IMR-90 (cell line): ENCODE measurements around the gene MAMLD1. TPM values are rescaled to one million over a fixed set of nuclear protein-coding genes. Genes with fewer than 3 reads are reported as not detected.

Experiments used
- ATAC-seq: fragments of 200-7000 bp; cut with Tn5 transposase; 2 replicates; pipeline ENCODE4 v1.9.1; 2020; ENCODE audit warnings: low read depth, mild to moderate bottlenecking, moderate library complexity
- BruUV-seq: library from RNA; stranded (reverse); fragments of 400-500 nt; replicated peaks from 2 replicates; lab custom pipeline; 2021; lab: Mats Ljungman, UMichigan
- CTCF ChIA-PET: fragments of 300-600 bp; formaldehyde crosslinking; extraction: SDS; loops from one replicate; lab custom pipeline; 2021; ENCODE audit warnings: antibody characterized with exemption; lab: Yijun Ruan, JAX
- POLR2A ChIA-PET: fragments of 300-600 bp; sonication (Branson Sonifier 250); formaldehyde crosslinking; loops from one replicate; lab custom pipeline; 2022; ENCODE audit warnings: antibody characterized with exemption; ENCODE audit not compliant: unreplicated experiment; lab: Charles Lee
- DNase-seq: peaks from one replicate; pipeline ENCODE4 v3.0.0; 2013
- H2AFZ ChIP-seq: replicated peaks from 2 replicates; pipeline ENCODE3; 2013; ENCODE audit warnings: low read length, mild to moderate bottlenecking; ENCODE audit not compliant: poor library complexity
- H2AK5ac ChIP-seq: 2 replicates; pipeline ENCODE4 v1.6.1; 2013; ENCODE audit warnings: low read depth, low read length, inconsistent platforms
- H2AK9ac ChIP-seq: replicated peaks from 2 replicates; pipeline ENCODE3; 2013; ENCODE audit warnings: mild to moderate bottlenecking, low read depth, low read length, moderate library complexity; ENCODE audit not compliant: poor library complexity
- H2BK120ac ChIP-seq: 2 replicates; pipeline ENCODE4 v1.6.1; 2013; ENCODE audit warnings: low read depth, low read length, inconsistent platforms
- H2BK15ac ChIP-seq: 3 replicates; pipeline ENCODE4 v1.6.1; 2013; ENCODE audit warnings: low read depth, low read length, inconsistent platforms
- H2BK20ac ChIP-seq: 2 replicates; pipeline ENCODE4 v1.6.1; 2013; ENCODE audit warnings: low read depth, mild to moderate bottlenecking, inconsistent platforms, low read length, moderate library complexity
- H2BK5ac ChIP-seq: 2 replicates; pipeline ENCODE4 v1.6.1; 2013; ENCODE audit warnings: mild to moderate bottlenecking, low read depth, low read length, inconsistent platforms; ENCODE audit not compliant: poor library complexity, severe bottlenecking
- H3K14ac ChIP-seq: replicated peaks from 2 replicates; pipeline ENCODE4 v1.6.1; 2013; ENCODE audit warnings: low read depth, low read length, inconsistent platforms
- H3K18ac ChIP-seq: 2 replicates; pipeline ENCODE4 v1.6.1; 2013; ENCODE audit warnings: low read depth, low read length, control low read depth
- H3K23ac ChIP-seq: 2 replicates; pipeline ENCODE4 v1.6.1; 2013; ENCODE audit warnings: low read depth, low read length, inconsistent platforms
- H3K27ac ChIP-seq: 2 replicates; pipeline ENCODE4 v1.5.1; 2013; ENCODE audit warnings: mild to moderate bottlenecking, control low read depth, low read length; ENCODE audit not compliant: insufficient read depth
- H3K27me3 ChIP-seq: 2 replicates; pipeline ENCODE4 v1.6.1; 2013; ENCODE audit warnings: low read length; ENCODE audit not compliant: control insufficient read depth, insufficient read depth
- H3K36me3 ChIP-seq: 2 replicates; pipeline ENCODE4 v1.6.1; 2013; ENCODE audit warnings: low read length, mixed read lengths; ENCODE audit not compliant: control insufficient read depth, insufficient read depth
- H3K4ac ChIP-seq: 2 replicates; pipeline ENCODE4 v1.6.1; 2013; ENCODE audit warnings: low read depth, low read length, inconsistent platforms
- H3K4me1 ChIP-seq: 2 replicates; pipeline ENCODE4 v1.6.1; 2013; ENCODE audit warnings: low read length, mixed read lengths; ENCODE audit not compliant: control insufficient read depth, insufficient read depth
- H3K4me2 ChIP-seq: 2 replicates; pipeline ENCODE4 v1.6.1; 2013; ENCODE audit warnings: low read depth, mild to moderate bottlenecking, control low read depth, low read length, moderate library complexity
- H3K4me3 ChIP-seq: 2 replicates; pipeline ENCODE4 v1.5.1; 2013; ENCODE audit warnings: low read depth, mild to moderate bottlenecking, control low read depth, low read length, moderate library complexity; ENCODE audit not compliant: insufficient read depth
- H3K56ac ChIP-seq: 2 replicates; pipeline ENCODE4 v1.6.1; 2013; ENCODE audit warnings: low read length, inconsistent platforms; ENCODE audit not compliant: insufficient read depth; ENCODE audit errors: extremely low read depth
- H3K79me1 ChIP-seq, 2 experiments: 2 replicates each; pipeline ENCODE4 v1.6.1; 2013; ENCODE audit warnings: low read length in 2 of 2, inconsistent platforms in 1 of 2, low read depth in 1 of 2
- H3K9ac ChIP-seq: 2 replicates; pipeline ENCODE4 v1.6.1; 2013; ENCODE audit warnings: low read depth, low read length, control low read depth
- H3K9me1 ChIP-seq: 2 replicates; pipeline ENCODE4 v1.6.1; 2013; ENCODE audit warnings: low read length, inconsistent platforms; ENCODE audit not compliant: insufficient read depth
- H3K9me3 ChIP-seq: 2 replicates; pipeline ENCODE4 v1.6.1; 2013; ENCODE audit warnings: low read length; ENCODE audit not compliant: control insufficient read depth, insufficient read depth
- H4K20me1 ChIP-seq: 2 replicates; pipeline ENCODE4 v1.6.1; 2013; ENCODE audit warnings: low read length, inconsistent platforms; ENCODE audit not compliant: insufficient read depth
- H4K5ac ChIP-seq: 2 replicates; pipeline ENCODE4 v1.6.1; 2013; ENCODE audit warnings: mild to moderate bottlenecking, low read depth, low read length, control low read depth
- H4K8ac ChIP-seq, 2 experiments: 2 replicates each; pipeline ENCODE4 v1.6.1; 2013; ENCODE audit warnings: low read depth in 2 of 2, low read length in 2 of 2, control low read depth in 1 of 2, inconsistent platforms in 1 of 2
- H4K91ac ChIP-seq: 2 replicates; pipeline ENCODE4 v1.6.1; 2013; ENCODE audit warnings: low read depth, low read length, inconsistent platforms; ENCODE audit not compliant: insufficient read depth
- CEBPB ChIP-seq: IDR thresholded peaks from 2 replicates; pipeline ENCODE4 v1.6.1; 2012; ENCODE audit warnings: low read depth, low read length, improper control_type of control experiment
- CHD1 ChIP-seq: IDR thresholded peaks from 2 replicates; pipeline ENCODE4 v1.6.1; 2012; ENCODE audit warnings: low read depth, low read length, improper control_type of control experiment
- ELK1 ChIP-seq: fragments of 150-350 bp; IDR thresholded peaks from 2 replicates; pipeline ENCODE4 v1.6.1; 2016; ENCODE audit warnings: low read depth, mild to moderate bottlenecking, low read length, moderate library complexity, borderline replicate concordance
- FOS ChIP-seq: fragments of 150-350 bp; IDR thresholded peaks from 2 replicates; pipeline ENCODE4 v1.6.1; 2016; ENCODE audit warnings: low read depth, low read length
- MAFK ChIP-seq: IDR thresholded peaks from 2 replicates; pipeline ENCODE4 v1.6.1; 2012; ENCODE audit warnings: low read depth, low read length, improper control_type of control experiment
- MAZ ChIP-seq: IDR thresholded peaks from 2 replicates; pipeline ENCODE4 v1.6.1; 2012; ENCODE audit warnings: low read depth, mild to moderate bottlenecking, low read length, improper control_type of control experiment, moderate library complexity, borderline replicate concordance
- MXI1 ChIP-seq: IDR thresholded peaks from 2 replicates; pipeline ENCODE4 v1.6.1; 2012; ENCODE audit warnings: low read depth, mild to moderate bottlenecking, low read length, moderate library complexity, borderline replicate concordance
- POLR2A ChIP-seq: IDR thresholded peaks from 2 replicates; pipeline ENCODE4 v1.6.1; 2012; ENCODE audit warnings: mild to moderate bottlenecking, low read depth, low read length
- RCOR1 ChIP-seq: IDR thresholded peaks from 2 replicates; pipeline ENCODE4 v1.6.1; 2012; ENCODE audit warnings: mild to moderate bottlenecking, low read length, improper control_type of control experiment; ENCODE audit not compliant: insufficient replicate concordance
- RFX5 ChIP-seq: IDR thresholded peaks from 2 replicates; pipeline ENCODE4 v1.8.0; 2012; ENCODE audit warnings: low read depth, mild to moderate bottlenecking, low read length, moderate library complexity
- SMC3 ChIP-seq: fragments of 150-350 bp; IDR thresholded peaks from 2 replicates; pipeline ENCODE4 v1.6.1; 2016; ENCODE audit warnings: low read depth, mild to moderate bottlenecking, antibody characterized with exemption, low read length, moderate library complexity
- USF2 ChIP-seq: fragments of 150-350 bp; IDR thresholded peaks from 2 replicates; pipeline ENCODE4 v1.6.1; 2017; ENCODE audit warnings: mild to moderate bottlenecking, antibody characterized with exemption, low read length, low read depth
- WGBS, 2 experiments: methylation state at CpG; one replicate each; pipeline versions ENCODE4 v1.1.5 to v1.1.7; 2013; ENCODE audit warnings: missing lambda C conversion rate in 2 of 2; ENCODE audit not compliant: insufficient read length in 1 of 2; ENCODE audit errors: extremely low coverage in 2 of 2; 5-methylcytosine and 5-hydroxymethylcytosine counted together
- dilution Hi-C: fragments of 300-500 bp; cut with HindIII; formaldehyde crosslinking; loops from one replicate; pipeline ENCODE4 v1.14.3; 2018; ENCODE audit warnings: low sequenced_read_pairs; ENCODE audit not compliant: unreplicated experiment
- in situ Hi-C: fragments of 300-500 bp; cut with MboI; formaldehyde crosslinking; loops from 3 replicates; pipeline ENCODE4 v1.14.3; 2019; ENCODE audit warnings: low sequenced_read_pairs, inconsistent platforms, mixed read lengths
- intact Hi-C: fragments of 100-400 bp; cut with micrococcal nuclease; formaldehyde crosslinking; loops from 2 replicates; pipeline ENCODE4 v1.10.0; 2022
- polyA plus RNA-seq, 3 experiments: library from polyadenylated mRNA; depleted of rRNA; stranded (reverse); fragments of >200 nt; gene quantifications; 2 replicates each; pipeline ENCODE4 v1.2.3, GENCODE V29; 2012; ENCODE audit warnings: low replicate concordance in 1 of 3
- total RNA-seq: library from RNA; depleted of rRNA; stranded (reverse); fragments of >200 nt; gene quantifications from 2 replicates; pipeline ENCODE4 v1.2.3, GENCODE V29; 2012
- TF ChIP-seq, protein P1 (sequence below): conservative IDR thresholded peaks from 2 replicates; pipeline ENCODE4 v1.5.1; 2012; ENCODE audit warnings: mild to moderate bottlenecking, low read depth, low read length, improper control_type of control experiment

Gene MAMLD1
- total and polyA plus RNA-seq, 2 of the 4 experiments (the other 2 are of a cell fraction): 1.4 to 11.0 TPM

DNA sequence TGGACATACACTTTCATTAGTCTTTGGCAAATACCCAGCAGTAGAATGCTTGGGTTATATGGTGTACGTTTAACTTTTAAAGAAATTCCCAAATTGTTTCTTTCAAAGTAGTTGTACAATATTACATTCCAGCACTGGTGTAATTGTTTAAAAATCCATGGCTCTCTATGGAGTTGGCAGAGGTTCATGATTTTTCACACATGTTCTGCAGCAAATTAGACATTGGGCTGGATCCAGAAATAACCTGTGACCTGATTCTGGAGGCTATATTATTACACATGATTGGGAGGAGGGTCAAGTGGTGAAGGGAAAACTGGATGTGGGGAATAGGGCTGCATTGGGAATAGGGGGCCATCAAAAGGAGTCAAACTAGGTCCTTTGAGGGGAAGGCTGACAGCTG, 41.9 kb downstream of the MAMLD1 start:
- H3K9me1 ChIP-seq: peaks cover 2% of the 10 kb centered on the region; the same call in 1 of the 2 replicates
- H3K4me1 ChIP-seq: no peaks in the 10 kb centered on the region; the same call in 1 of the 2 replicates
- no peak overlapping the region for H4K91ac ChIP-seq
- ChIA-PET POLR2A (no interaction called here), CTCF (no interaction called here)
- H2BK15ac ChIP-seq: no peak overlapping the region
- H2BK20ac ChIP-seq: no peak overlapping the region
- intact Hi-C loops: loop anchor here (1.0 kb wide), 1 partner anchor 442 kb away; no protein-coding TSS in a partner anchor
- no peaks in the 10 kb centered on the region for H3K27me3 ChIP-seq
- no peak overlapping the region for H4K8ac ChIP-seq
- no peak overlapping the region for H3K14ac ChIP-seq
- no CpG with 5 or more reads among the region's 1 CpG for WGBS, 2 experiments
- no peak overlapping the region for H2AFZ ChIP-seq
- H3K56ac ChIP-seq: no peak overlapping the region
- DNase-seq (peak; percentile 23), ATAC-seq (no peak)
- TF ChIP-seq FOS (no peak), RFX5 (no peak), SMC3 (no peak), RCOR1 (no peak), MAZ (no peak), ELK1 (no peak), MAFK (no peak), POLR2A (no peak), USF2 (no peak), CEBPB (no peak), CHD1 (no peak), MXI1 (no peak)
- TF ChIP-seq, protein P1, sequence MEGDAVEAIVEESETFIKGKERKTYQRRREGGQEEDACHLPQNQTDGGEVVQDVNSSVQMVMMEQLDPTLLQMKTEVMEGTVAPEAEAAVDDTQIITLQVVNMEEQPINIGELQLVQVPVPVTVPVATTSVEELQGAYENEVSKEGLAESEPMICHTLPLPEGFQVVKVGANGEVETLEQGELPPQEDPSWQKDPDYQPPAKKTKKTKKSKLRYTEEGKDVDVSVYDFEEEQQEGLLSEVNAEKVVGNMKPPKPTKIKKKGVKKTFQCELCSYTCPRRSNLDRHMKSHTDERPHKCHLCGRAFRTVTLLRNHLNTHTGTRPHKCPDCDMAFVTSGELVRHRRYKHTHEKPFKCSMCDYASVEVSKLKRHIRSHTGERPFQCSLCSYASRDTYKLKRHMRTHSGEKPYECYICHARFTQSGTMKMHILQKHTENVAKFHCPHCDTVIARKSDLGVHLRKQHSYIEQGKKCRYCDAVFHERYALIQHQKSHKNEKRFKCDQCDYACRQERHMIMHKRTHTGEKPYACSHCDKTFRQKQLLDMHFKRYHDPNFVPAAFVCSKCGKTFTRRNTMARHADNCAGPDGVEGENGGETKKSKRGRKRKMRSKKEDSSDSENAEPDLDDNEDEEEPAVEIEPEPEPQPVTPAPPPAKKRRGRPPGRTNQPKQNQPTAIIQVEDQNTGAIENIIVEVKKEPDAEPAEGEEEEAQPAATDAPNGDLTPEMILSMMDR: no peak
- H3K79me1 ChIP-seq: peaks cover 0 to 20% of the 10 kb centered on the region in 2 experiments; a peak in 1 of 4 replicates
- no peaks in the 10 kb centered on the region for H3K36me3 ChIP-seq
- H3K23ac ChIP-seq: no peak overlapping the region
- BruUV-seq: no TSS peak
- H4K5ac ChIP-seq: no peak overlapping the region
- H4K20me1 ChIP-seq: peaks cover 9% of the 10 kb centered on the region; the same call in 1 of the 2 replicates
- no peak overlapping the region for H3K4ac ChIP-seq
- H2AK9ac ChIP-seq: no peak overlapping the region
- no peak overlapping the region for H2AK5ac ChIP-seq
- H2BK120ac ChIP-seq: no peak overlapping the region
- dilution Hi-C loops: no loop called here
- no peak overlapping the region for H3K4me2 ChIP-seq
- no peaks in the 10 kb centered on the region for H3K9me3 ChIP-seq
- H2BK5ac ChIP-seq: no peak overlapping the region
- H3K4me3 ChIP-seq: no peak overlapping the region
- H3K27ac ChIP-seq: no peak overlapping the region
- H3K18ac ChIP-seq: no peak overlapping the region
- H3K9ac ChIP-seq: no peak overlapping the region
- in situ Hi-C loops: no loop called here
